Endothelial cell of umbilical vein (primary cell): ENCODE measurements around the gene KIAA1671. TPM values are rescaled to one million over a fixed set of nuclear protein-coding genes. Genes with fewer than 3 reads are reported as not detected.

Source experiments
- BruUV-seq: library from RNA; stranded (reverse); fragments of 400-500 nt; replicated peaks from 2 replicates; lab custom pipeline; 2021; lab: Mats Ljungman, UMichigan
- CTCF ChIA-PET: fragments of 300-600, 350-600 bp; sonication (Branson Sonifier 250); formaldehyde crosslinking; loops from one replicate; lab custom pipeline; 2021; ENCODE audit warnings: antibody characterized with exemption, inconsistent platforms; lab: Charles Lee
- POLR2A ChIA-PET: fragments of 300-600, 350-600 bp; sonication (Branson Sonifier 250); formaldehyde crosslinking; loops from one replicate; lab custom pipeline; 2021; ENCODE audit warnings: antibody characterized with exemption, inconsistent platforms; lab: Charles Lee
- DNase-seq: peaks from one replicate; pipeline ENCODE4 v3.0.0-alpha.2; 2011; ENCODE audit warnings: low read depth, low spot score
- FAIRE-seq: peaks from 2 replicates; lab custom pipeline; 2011; peaks lifted over from hg19 to GRCh38; lab: Jason Lieb, UNC
- H2AFZ ChIP-seq: 2 replicates; pipeline ENCODE4 v1.6.0; 2012; ENCODE audit warnings: low read depth, low read length, control low read depth, inconsistent platforms
- H3K27ac ChIP-seq: 2 replicates; pipeline ENCODE4 v1.5.1; 2011; ENCODE audit warnings: low read depth, mild to moderate bottlenecking, control low read depth, low read length, moderate library complexity; ENCODE audit not compliant: insufficient read depth
- H3K27me3 ChIP-seq, 2 experiments: 2 replicates each; pipeline versions ENCODE4 v1.6.0 to v1.6.1; 2011; ENCODE audit warnings: low read length in 2 of 2, mixed read lengths in 1 of 2; ENCODE audit not compliant: control insufficient read depth in 2 of 2, insufficient read depth in 2 of 2
- H3K36me3 ChIP-seq, 2 experiments: 2 replicates in 1 of 2; 3 replicates in 1 of 2; pipeline ENCODE4 v1.5.1; 2011; ENCODE audit warnings: low read length in 2 of 2, mild to moderate bottlenecking in 1 of 2, moderate library complexity in 1 of 2; ENCODE audit not compliant: control insufficient read depth in 2 of 2, insufficient read depth in 2 of 2; ENCODE audit errors: extremely low read depth in 1 of 2
- H3K4me1 ChIP-seq: 3 replicates; pipeline ENCODE4 v1.5.1; 2011; ENCODE audit warnings: mild to moderate bottlenecking, low read length; ENCODE audit not compliant: control insufficient read depth, insufficient read depth; ENCODE audit errors: extremely low read depth
- H3K4me2 ChIP-seq: 2 replicates; pipeline ENCODE4 v1.6.1; 2011; ENCODE audit warnings: low read length, control low read depth, mixed read lengths; ENCODE audit not compliant: insufficient read depth
- H3K4me3 ChIP-seq, 3 experiments: fragments of 200-600 bp in 1 of 3; sonication (generic), shearing (Covaris generic) in 1 of 3; replicated peaks in 1 of 3; 2 replicates each; pipeline ENCODE4 v1.5.1; 2011 to 2016; ENCODE audit warnings: control low read depth in 3 of 3, low read length in 3 of 3, mild to moderate bottlenecking in 2 of 3, inconsistent platforms in 1 of 3, low read depth in 1 of 3, moderate library complexity in 1 of 3; ENCODE audit not compliant: insufficient read depth in 1 of 3
- H3K79me2 ChIP-seq: 2 replicates; pipeline ENCODE4 v1.6.0; 2012; ENCODE audit warnings: low read length, inconsistent platforms; ENCODE audit not compliant: control insufficient read depth, insufficient read depth
- H3K9ac ChIP-seq: replicated peaks from 2 replicates; pipeline ENCODE3; 2011; ENCODE audit warnings: low read length, control low read depth; ENCODE audit not compliant: insufficient read depth; ENCODE audit errors: extremely low read depth
- H3K9me1 ChIP-seq: replicated peaks from 3 replicates; pipeline ENCODE4 v1.6.0; 2011; ENCODE audit warnings: mild to moderate bottlenecking, low read length; ENCODE audit not compliant: control insufficient read depth, insufficient read depth; ENCODE audit errors: extremely low read depth
- H3K9me3 ChIP-seq: replicated peaks from 2 replicates; pipeline ENCODE4 v1.5.1; 2012; ENCODE audit warnings: low read length, inconsistent platforms; ENCODE audit not compliant: control insufficient read depth, insufficient read depth
- H4K20me1 ChIP-seq: replicated peaks from 2 replicates; pipeline ENCODE3; 2011; ENCODE audit warnings: mild to moderate bottlenecking, low read length; ENCODE audit not compliant: control insufficient read depth, insufficient read depth; ENCODE audit errors: extremely low read depth
- EZH2 ChIP-seq: IDR thresholded peaks from 2 replicates; pipeline ENCODE4 v1.6.1; 2012; ENCODE audit warnings: borderline replicate concordance, low read depth, mild to moderate bottlenecking, moderate library complexity, low read length, inconsistent platforms; ENCODE audit not compliant: severe bottlenecking
- FOS ChIP-seq: IDR thresholded peaks from 2 replicates; pipeline ENCODE4 v1.6.1; 2011; ENCODE audit warnings: mild to moderate bottlenecking, low read length, moderate library complexity, borderline replicate concordance; ENCODE audit not compliant: insufficient read depth
- GATA2 ChIP-seq: IDR thresholded peaks from 2 replicates; pipeline ENCODE4 v1.7.0; 2011; ENCODE audit warnings: low read depth, mild to moderate bottlenecking, moderate library complexity, mixed read lengths, low read length; ENCODE audit not compliant: insufficient read length, insufficient read depth
- JUN ChIP-seq: IDR thresholded peaks from 2 replicates; pipeline ENCODE4 v1.6.1; 2011; ENCODE audit warnings: borderline replicate concordance, low read depth; ENCODE audit not compliant: insufficient read length, insufficient read depth
- MAX ChIP-seq: IDR thresholded peaks from 2 replicates; pipeline ENCODE4 v1.6.1; 2011; ENCODE audit not compliant: insufficient read depth, insufficient read length
- MYC ChIP-seq: IDR thresholded peaks from one replicate; pipeline ENCODE4 v1.6.1; 2011; ENCODE audit warnings: mild to moderate bottlenecking, low read depth, low read length
- POLR2A ChIP-seq: IDR thresholded peaks from 2 replicates; pipeline ENCODE4 v1.6.1; 2012; ENCODE audit warnings: low read depth, mild to moderate bottlenecking, control low read depth, low read length
- POLR2AphosphoS5 ChIP-seq: IDR thresholded peaks from 2 replicates; pipeline ENCODE4 v1.6.1; 2012; ENCODE audit warnings: low read depth, mild to moderate bottlenecking, control low read depth, low read length, moderate library complexity; ENCODE audit not compliant: insufficient read depth
- dilution Hi-C: fragments of 300-500 bp; cut with MboI; formaldehyde crosslinking; loops from one replicate; pipeline ENCODE4 v1.15.0; 2019; ENCODE audit warnings: low sequenced_read_pairs; ENCODE audit not compliant: extremely low pct_ligation_motif_present
- intact Hi-C: fragments of 100-400 bp; cut with micrococcal nuclease; formaldehyde crosslinking; loops from one replicate; pipeline ENCODE4 v1.10.0; 2022
- polyA plus RNA-seq, 4 experiments: library from polyadenylated mRNA; depleted of rRNA in 3 of 4; stranded (reverse) in 3 of 4; unstranded in 1 of 4; fragments of >200 nt; gene quantifications; 2 replicates each; pipeline versions ENCODE4 v1.2.1 to v1.2.3, GENCODE V29; 2011 to 2012; ENCODE audit warnings: missing spikeins in 1 of 4
- total RNA-seq: library from RNA; stranded (reverse); gene quantifications from 2 replicates; pipeline ENCODE4 v1.2.3, GENCODE V29; 2021
- TF ChIP-seq, protein P1 (sequence below), 2 donors: IDR thresholded peaks; 1 replicate in 1 of 2; 2 replicates in 1 of 2; pipeline ENCODE4 v1.5.1; 2011; ENCODE audit warnings: low read length in 2 of 2, mild to moderate bottlenecking in 2 of 2, moderate library complexity in 2 of 2, control low read depth in 1 of 2, inconsistent platforms in 1 of 2, low read depth in 1 of 2; ENCODE audit not compliant: insufficient read depth in 1 of 2; ENCODE audit errors: extremely low read depth in 1 of 2

KIAA1671 gene
- total and polyA plus RNA-seq, 2 donors (not counting 3 experiments of a cell fraction or from before 2014, with no cell fraction given): 23.1 to 85.1 TPM

DNA sequence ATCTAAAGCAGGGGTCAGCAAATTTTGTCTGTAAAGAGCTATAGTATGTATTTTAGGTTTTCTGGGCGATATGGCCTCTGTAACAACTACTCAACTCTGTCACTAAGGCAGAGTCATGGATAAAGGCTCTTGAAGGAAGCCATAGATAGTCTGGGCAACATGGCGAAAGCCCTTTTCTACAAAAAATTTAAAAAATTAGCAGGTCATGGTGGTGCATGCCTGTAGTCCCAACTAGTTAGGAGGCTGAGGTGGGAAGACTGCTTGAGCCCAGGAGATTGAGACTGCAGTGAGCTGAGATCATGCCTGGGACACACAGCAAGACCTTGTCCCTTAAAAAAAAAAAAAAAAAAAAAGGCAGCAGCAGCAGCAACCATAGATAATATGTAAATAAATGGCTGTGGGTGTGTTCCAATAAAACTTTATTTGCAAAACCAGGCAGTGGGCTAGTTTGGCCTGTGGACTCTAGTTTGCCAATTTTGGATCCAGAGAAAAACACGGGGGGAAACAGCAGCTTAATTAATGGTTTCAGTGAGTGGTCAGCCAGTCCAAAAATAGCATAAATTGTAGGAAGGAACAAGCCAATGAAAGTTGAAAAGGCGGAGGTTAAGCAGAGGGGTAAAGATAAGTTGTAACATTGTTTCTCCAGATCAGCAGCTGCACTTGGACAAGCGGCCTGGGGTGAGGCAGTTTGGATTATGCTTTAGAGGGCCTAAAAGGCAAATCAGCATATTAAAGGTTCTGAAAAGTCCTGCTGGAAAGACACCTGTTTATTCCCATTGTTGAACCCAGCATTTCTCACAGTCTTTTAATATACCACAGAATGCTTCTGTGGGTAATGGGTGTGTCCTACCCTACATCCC lies 62.6 kb downstream of the KIAA1671 start:
- Histone ChIP-seq H3K4me3 (no peak overlapping the region), H3K27ac (no peak overlapping the region), H4K20me1 (no peaks in the 10 kb centered on the region), H3K9me3 (no peaks in the 10 kb centered on the region), H3K9me1 (no peaks in the 10 kb centered on the region), H3K36me3 (no peaks in the 10 kb centered on the region), H3K79me2 (peaks cover 5% of the 10 kb centered on the region), H3K9ac (no peak overlapping the region), H3K4me1 (peaks cover 38% of the 10 kb centered on the region), H3K27me3 (no peaks in the 10 kb centered on the region), H2AFZ (no peak overlapping the region), H3K4me2 (no peak overlapping the region)
- TF ChIP-seq POLR2AphosphoS5: no peak
- no peak for TF ChIP-seq FOS
- TF ChIP-seq JUN: no peak
- intact Hi-C loops: no loop called here
- DNase-seq (peak; percentile 72), FAIRE-seq (no peak)
- dilution Hi-C loops: no loop called here
- ChIA-PET POLR2A (no interaction called here), CTCF (interaction anchor here (0.9 to 2.1 kb wide), 6 partner anchors 9 to 61 kb away, joined by 3 to 6 read pairs (median 4); no protein-coding TSS in a partner anchor)
- no TSS peak for BruUV-seq

GRCh38 chr22:25016311-25016710 lies 63.8 kb downstream of the KIAA1671 start:
- Histone ChIP-seq H3K4me1 (peaks cover 39% of the 10 kb centered on the region), H3K4me3 (no peak overlapping the region), H4K20me1 (no peaks in the 10 kb centered on the region), H3K9me1 (no peaks in the 10 kb centered on the region), H3K9me3 (no peaks in the 10 kb centered on the region), H3K9ac (no peak overlapping the region), H3K79me2 (peaks cover 8% of the 10 kb centered on the region), H3K27ac (no peak overlapping the region), H2AFZ (no peak overlapping the region), H3K4me2 (no peak overlapping the region), H3K36me3 (no peaks in the 10 kb centered on the region), H3K27me3 (no peaks in the 10 kb centered on the region)
- TF ChIP-seq JUN: no peak
- TF ChIP-seq FOS: no peak
- TF ChIP-seq MAX: no peak
- TF ChIP-seq EZH2: no peak
- TF ChIP-seq POLR2AphosphoS5: no peak
- TF ChIP-seq MYC: no peak
- no peak for TF ChIP-seq POLR2A
- TF ChIP-seq GATA2: no peak
- TF ChIP-seq, protein P1, sequence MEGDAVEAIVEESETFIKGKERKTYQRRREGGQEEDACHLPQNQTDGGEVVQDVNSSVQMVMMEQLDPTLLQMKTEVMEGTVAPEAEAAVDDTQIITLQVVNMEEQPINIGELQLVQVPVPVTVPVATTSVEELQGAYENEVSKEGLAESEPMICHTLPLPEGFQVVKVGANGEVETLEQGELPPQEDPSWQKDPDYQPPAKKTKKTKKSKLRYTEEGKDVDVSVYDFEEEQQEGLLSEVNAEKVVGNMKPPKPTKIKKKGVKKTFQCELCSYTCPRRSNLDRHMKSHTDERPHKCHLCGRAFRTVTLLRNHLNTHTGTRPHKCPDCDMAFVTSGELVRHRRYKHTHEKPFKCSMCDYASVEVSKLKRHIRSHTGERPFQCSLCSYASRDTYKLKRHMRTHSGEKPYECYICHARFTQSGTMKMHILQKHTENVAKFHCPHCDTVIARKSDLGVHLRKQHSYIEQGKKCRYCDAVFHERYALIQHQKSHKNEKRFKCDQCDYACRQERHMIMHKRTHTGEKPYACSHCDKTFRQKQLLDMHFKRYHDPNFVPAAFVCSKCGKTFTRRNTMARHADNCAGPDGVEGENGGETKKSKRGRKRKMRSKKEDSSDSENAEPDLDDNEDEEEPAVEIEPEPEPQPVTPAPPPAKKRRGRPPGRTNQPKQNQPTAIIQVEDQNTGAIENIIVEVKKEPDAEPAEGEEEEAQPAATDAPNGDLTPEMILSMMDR (IDR thresholded peaks at IDR 0.05; ENCODE audit: extremely low read depth in 1 of 2, insufficient read depth in 1 of 2, low read depth in 1 of 2, low read length in 2 of 2): no peak
- intact Hi-C loops: no loop called here
- ChIA-PET POLR2A (no interaction called here), CTCF (interaction anchor here (1.2 kb wide), 1 partner anchor 15 kb away, joined by 3 read pairs; no protein-coding TSS in a partner anchor)
- dilution Hi-C loops: no loop called here
- no peak for FAIRE-seq
- BruUV-seq: no TSS peak
- DNase-seq: no peak
